GF-D8 (cell line): ENCODE data around the gene CCNA1.

Experiments used
- DNase-seq: peaks from one replicate; lab custom pipeline; 2025; lab: John Stamatoyannopoulos, UW

Gene CCNA1

GRCh38 chr13:36454121-36454520, 21.8 kb downstream of the CCNA1 start:
- DNase-seq: no peak

- peak; percentile 10 for DNase-seq
These were observed 22.7 kb downstream of the CCNA1 start for GRCh38 chr13:36454987-36455386.

GRCh38 chr13:36456577-36456976, 24.3 kb downstream of the CCNA1 start:
- no peak for DNase-seq

- DNase-seq: no peak
These were observed 29.2 kb downstream of the CCNA1 start for GRCh38 chr13:36461506-36461905.

GRCh38 chr13:36475468-36475867, 43.2 kb downstream of the CCNA1 start:
- DNase-seq: no peak

GRCh38 chr13:36476661-36477060, 44.4 kb downstream of the CCNA1 start:
- DNase-seq: no peak

- no peak for DNase-seq
These were observed 48.6 kb downstream of the CCNA1 start for GRCh38 chr13:36480726-36481427.

GRCh38 chr13:36490055-36490454, 57.8 kb downstream of the CCNA1 start:
- DNase-seq: no peak
